Fibroblast of lung (primary cell): Measurements from ENCODE around the gene TNFAIP8L1. TPM values are rescaled to one million over a fixed set of nuclear protein-coding genes. Genes with fewer than 3 reads are reported as not detected.

ENCODE experiments used
- DNase-seq, 2 donors: peaks; one replicate each; pipeline versions ENCODE4 v3.0.0 to v3.0.0-alpha.2; 2010; ENCODE audit warnings: low read depth in 2 of 2
- H2AFZ ChIP-seq: 2 replicates; pipeline ENCODE4 v1.5.1; 2012; ENCODE audit warnings: low read length, control low read depth, inconsistent platforms
- H3K27ac ChIP-seq: 2 replicates; pipeline ENCODE4 v1.5.1; 2011; ENCODE audit warnings: low read length, control low read depth; ENCODE audit not compliant: insufficient read depth
- H3K27me3 ChIP-seq: 2 replicates; pipeline ENCODE4 v1.5.1; 2011; ENCODE audit warnings: mild to moderate bottlenecking, low read length; ENCODE audit not compliant: control insufficient read depth, insufficient read depth
- H3K36me3 ChIP-seq: 2 replicates; pipeline ENCODE4 v1.5.1; 2011; ENCODE audit warnings: low read length; ENCODE audit not compliant: control insufficient read depth, insufficient read depth
- H3K4me1 ChIP-seq: 2 replicates; pipeline ENCODE4 v1.5.1; 2011; ENCODE audit warnings: low read length; ENCODE audit not compliant: control insufficient read depth, insufficient read depth; ENCODE audit errors: extremely low read depth
- H3K4me2 ChIP-seq: 2 replicates; pipeline ENCODE4 v1.5.1; 2011; ENCODE audit warnings: low read length, control low read depth; ENCODE audit not compliant: insufficient read depth; ENCODE audit errors: extremely low read depth
- H3K4me3 ChIP-seq, 4 experiments: fragments of 200-600 bp in 1 of 4; sonication (generic) in 1 of 4; replicated peaks in 1 of 4; 2 replicates each; pipeline ENCODE4 v1.5.1; 2011 to 2016; ENCODE audit warnings: low read length in 4 of 4, low read depth in 3 of 4, mild to moderate bottlenecking in 3 of 4, control low read depth in 2 of 4, inconsistent platforms in 1 of 4, mixed read lengths in 1 of 4; ENCODE audit not compliant: insufficient read depth in 1 of 4; ENCODE audit errors: control extremely low read depth in 1 of 4
- H3K79me2 ChIP-seq: 2 replicates; pipeline ENCODE4 v1.5.1; 2012; ENCODE audit warnings: mild to moderate bottlenecking, low read length, inconsistent platforms; ENCODE audit not compliant: control insufficient read depth, insufficient read depth
- H3K9ac ChIP-seq: 2 replicates; pipeline ENCODE4 v1.5.1; 2011; ENCODE audit warnings: mild to moderate bottlenecking, low read length, control low read depth; ENCODE audit not compliant: insufficient read depth
- H3K9me3 ChIP-seq: 2 replicates; pipeline ENCODE4 v1.5.1; 2012; ENCODE audit warnings: low read depth, low read length; ENCODE audit not compliant: control insufficient read depth, insufficient read depth
- H4K20me1 ChIP-seq: 2 replicates; pipeline ENCODE4 v1.5.1; 2011; ENCODE audit warnings: low read length; ENCODE audit not compliant: control insufficient read depth, insufficient read depth; ENCODE audit errors: extremely low read depth
- CTCF ChIP-seq, 2 donors: IDR thresholded peaks in 1 of 2; conservative IDR thresholded peaks in 1 of 2; 1 replicate in 1 of 2; 2 replicates in 1 of 2; pipeline ENCODE4 v1.5.1; 2011 to 2012; ENCODE audit warnings: low read length in 2 of 2, control low read depth in 1 of 2, inconsistent platforms in 1 of 2, low read depth in 1 of 2, mild to moderate bottlenecking in 1 of 2
- EZH2 ChIP-seq: IDR thresholded peaks from 2 replicates; pipeline ENCODE4 v1.5.1; 2012; ENCODE audit warnings: low read length, control low read depth, mild to moderate bottlenecking; ENCODE audit errors: missing control alignments
- polyA plus RNA-seq, 2 donors: library from polyadenylated mRNA; depleted of rRNA in 1 of 2; stranded (reverse) in 1 of 2; unstranded in 1 of 2; fragments of >200 nt; gene quantifications; 2 replicates each; pipeline ENCODE4 v1.2.1, GENCODE V29; 2011 to 2012; ENCODE audit warnings: missing spikeins in 1 of 2
- total RNA-seq: library from RNA; depleted of rRNA; stranded (reverse); fragments of >200 nt; gene quantifications from 2 replicates; pipeline ENCODE4 v1.2.1, GENCODE V29; 2014

The TNFAIP8L1 gene
- total and polyA plus RNA-seq, 2 donors (not counting 1 experiment from before 2014, with no cell fraction given): 2.3 to 4.0 TPM

GRCh38 chr19:4640247-4641000 lies 1.1 kb downstream of the TNFAIP8L1 start:
- H3K4me3 ChIP-seq: peak overlapping the region; percentile 80 to 90 (median 82)
- H3K4me2 ChIP-seq: peak overlapping the region; percentile 100
- no peak overlapping the region for H3K9ac ChIP-seq
- no peak overlapping the region for H3K27ac ChIP-seq
- H3K79me2 ChIP-seq: peaks cover 3% of the 10 kb centered on the region
- H3K9me3 ChIP-seq: no peaks in the 10 kb centered on the region
- no peaks in the 10 kb centered on the region for H4K20me1 ChIP-seq
- no peak for TF ChIP-seq EZH2
- TF ChIP-seq CTCF (conservative IDR thresholded peaks at IDR 0.05 in 1 of 2, IDR thresholded peaks at IDR 0.05 in 1 of 2; ENCODE audit: low read depth in 1 of 2, low read length in 2 of 2): no peak
- H3K4me1 ChIP-seq: peaks cover 13% of the 10 kb centered on the region
- H3K36me3 ChIP-seq: no peaks in the 10 kb centered on the region
- no peak overlapping the region for H2AFZ ChIP-seq
- no peaks in the 10 kb centered on the region for H3K27me3 ChIP-seq
- DNase-seq: no peak

- no peaks in the 10 kb centered on the region for H4K20me1 ChIP-seq
- H2AFZ ChIP-seq: no peak overlapping the region
- no peak overlapping the region for H3K4me3 ChIP-seq
- peaks cover 3% of the 10 kb centered on the region for H3K79me2 ChIP-seq
- peaks cover 9% of the 10 kb centered on the region for H3K4me1 ChIP-seq
- H3K36me3 ChIP-seq: no peaks in the 10 kb centered on the region
- no peak overlapping the region for H3K27ac ChIP-seq
- H3K4me2 ChIP-seq: no peak overlapping the region
- no peak for TF ChIP-seq EZH2
- no peaks in the 10 kb centered on the region for H3K27me3 ChIP-seq
- H3K9me3 ChIP-seq: no peaks in the 10 kb centered on the region
- DNase-seq: no peak
- no peak overlapping the region for H3K9ac ChIP-seq
Measured at GRCh38 chr19:4641132-4641531, 1.8 kb downstream of the TNFAIP8L1 start.

GRCh38 chr19:4642625-4643024 lies 3.3 kb downstream of the TNFAIP8L1 start:
- Histone ChIP-seq H3K27ac (no peak overlapping the region), H4K20me1 (no peaks in the 10 kb centered on the region), H3K27me3 (no peaks in the 10 kb centered on the region), H3K79me2 (peaks cover 3% of the 10 kb centered on the region), H3K4me1 (peaks cover 7% of the 10 kb centered on the region), H3K4me3 (no peak overlapping the region), H3K4me2 (no peak overlapping the region), H3K36me3 (no peaks in the 10 kb centered on the region), H2AFZ (no peak overlapping the region), H3K9me3 (no peaks in the 10 kb centered on the region), H3K9ac (no peak overlapping the region)
- no peak for DNase-seq
- TF ChIP-seq EZH2 (no peak), CTCF (conservative IDR thresholded peaks at IDR 0.05 in 1 of 2, IDR thresholded peaks at IDR 0.05 in 1 of 2; ENCODE audit: low read depth in 1 of 2, low read length in 2 of 2) (no peak)
